ENCODE measurements around the gene KSR2. TPM values are rescaled to one million over a fixed set of nuclear protein-coding genes. Genes with fewer than 3 reads are reported as not detected.

KSR2 gene
- total RNA-seq, 1 experiment from 2014 or later = 2.0 TPM

DNA sequence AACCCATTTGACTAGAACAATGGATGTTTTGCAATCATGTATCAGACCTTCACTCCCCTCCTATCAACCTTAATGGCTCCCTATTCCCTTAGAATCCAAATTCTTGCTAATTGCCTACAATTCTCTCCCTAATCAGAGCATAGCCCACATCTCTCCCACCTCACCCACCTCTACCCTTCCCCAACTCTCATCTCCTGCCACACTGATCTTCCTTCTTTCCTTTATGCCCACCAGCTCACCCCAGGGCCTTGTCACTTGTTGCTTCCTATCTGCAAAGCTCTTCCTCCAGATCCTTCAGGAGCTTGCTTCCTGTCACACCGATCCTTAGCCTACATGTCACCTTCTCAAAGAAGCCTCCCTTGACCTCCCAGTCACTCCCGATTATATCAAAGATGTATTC is 177.8 kb downstream of the KSR2 start:
- Histone ChIP-seq H3K4me3 (no peak overlapping the region), H3K9me2 (ENCODE audit: insufficient read depth) (no peaks in the 10 kb centered on the region), H2AFZ (no peak overlapping the region), H3K27ac (no peak overlapping the region), H3K27me3 (ENCODE audit: insufficient read depth, low read depth) (0 out of 2 replicates have a peak, but pooled peaks cover 2% of the 10 kb centered on the region), H3K4me2 (no peak overlapping the region), H3K36me3 (ENCODE audit: low read depth) (no peaks in the 10 kb centered on the region), H3K79me2 (ENCODE audit: low read depth) (no peaks in the 10 kb centered on the region), H3F3A (ENCODE audit: insufficient read depth, low read depth) (no peaks in the 10 kb centered on the region; the same call in 1 of the 2 replicates), H3K9me3 (ENCODE audit: insufficient read depth, low read depth) (no peaks in the 10 kb centered on the region), H4K20me1 (ENCODE audit: insufficient read depth) (no peaks in the 10 kb centered on the region), H3K4me1 (replicated peaks; ENCODE audit: insufficient read depth) (no peaks in the 10 kb centered on the region)
- no peak for TF ChIP-seq CTCF (conservative IDR thresholded peaks at IDR 0.05)
- TF ChIP-seq EZH2 (IDR thresholded peaks at IDR 0.05; ENCODE audit: low read depth) = no peak
- intact Hi-C loops (cut with micrococcal nuclease; ENCODE audit: unreplicated experiment) = no loop called here
- no TSS peak for BruUV-seq (replicated peaks)
- CTCF ChIA-PET = no interaction called here
- POLR2A ChIA-PET (ENCODE audit: unreplicated experiment) = no interaction called here
- DNase-seq = no peak

GRCh38 chr12:117790198-117790597 is 178.6 kb downstream of the KSR2 start:
- Histone ChIP-seq H3K27me3 (ENCODE audit: insufficient read depth, low read depth) (0 out of 2 replicates have a peak, but pooled peaks cover 2% of the 10 kb centered on the region), H3K9me3 (ENCODE audit: insufficient read depth, low read depth) (no peaks in the 10 kb centered on the region), H4K20me1 (ENCODE audit: insufficient read depth) (no peaks in the 10 kb centered on the region), H3K4me3 (no peak overlapping the region), H3K27ac (no peak overlapping the region), H3K4me1 (replicated peaks; ENCODE audit: insufficient read depth) (no peaks in the 10 kb centered on the region), H2AFZ (no peak overlapping the region), H3K36me3 (ENCODE audit: low read depth) (no peaks in the 10 kb centered on the region), H3K4me2 (no peak overlapping the region), H3F3A (ENCODE audit: insufficient read depth, low read depth) (no peaks in the 10 kb centered on the region; the same call in 1 of the 2 replicates), H3K79me2 (ENCODE audit: low read depth) (no peaks in the 10 kb centered on the region), H3K9me2 (ENCODE audit: insufficient read depth) (no peaks in the 10 kb centered on the region)
- ChIA-PET CTCF (no interaction called here), POLR2A (ENCODE audit: unreplicated experiment) (no interaction called here)
- TF ChIP-seq CTCF (conservative IDR thresholded peaks at IDR 0.05) (no peak), EZH2 (IDR thresholded peaks at IDR 0.05; ENCODE audit: low read depth) (no peak)
- DNase-seq = no peak
- no TSS peak for BruUV-seq (replicated peaks)
- intact Hi-C loops (cut with micrococcal nuclease; ENCODE audit: unreplicated experiment) = no loop called here

DNA sequence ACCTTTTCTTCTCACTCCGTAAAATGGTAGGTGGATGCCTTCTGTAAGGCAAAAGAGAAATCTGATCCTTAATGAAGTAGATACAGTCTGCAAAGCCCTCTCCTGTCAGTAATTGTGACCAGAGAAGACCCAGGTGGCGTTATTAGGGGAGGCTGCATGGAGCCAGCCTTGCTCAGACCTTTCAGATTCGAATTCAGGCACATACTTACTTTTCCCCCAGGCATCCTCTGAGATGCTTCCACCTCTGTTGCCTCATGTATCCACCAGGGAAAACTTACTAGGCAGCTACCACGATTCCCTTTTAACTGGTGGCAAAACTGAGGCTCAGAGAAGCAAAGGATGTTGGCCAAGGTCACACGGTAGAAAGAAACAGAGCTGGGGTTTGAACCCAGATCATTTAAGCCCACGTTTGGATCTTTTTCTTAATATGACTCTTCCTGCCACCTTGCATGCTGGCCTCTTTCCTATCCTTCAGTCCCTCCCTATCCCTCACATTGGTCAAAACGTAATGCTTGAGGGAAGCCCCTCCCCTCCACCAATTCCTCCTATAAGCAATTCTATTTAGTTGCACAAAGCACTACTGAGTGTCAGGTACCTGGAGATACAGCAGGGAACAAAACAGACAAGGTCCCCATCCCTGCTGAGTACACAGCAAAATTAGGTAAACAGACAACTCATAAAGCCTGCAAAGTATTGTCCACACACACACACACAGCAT is 179.4 kb downstream of the KSR2 start:
- no peak overlapping the region for H3K27ac ChIP-seq
- H3K9me2 ChIP-seq (ENCODE audit: insufficient read depth) = no peaks in the 10 kb centered on the region
- POLR2A ChIA-PET (ENCODE audit: unreplicated experiment) = no interaction called here

More for the DNA sequence above, 179.4 kb downstream of the KSR2 start:
- no peak overlapping the region for H3K4me3 ChIP-seq
- H3K27me3 ChIP-seq (ENCODE audit: insufficient read depth, low read depth) = 0 out of 2 replicates have a peak, but pooled peaks cover 2% of the 10 kb centered on the region
- CTCF ChIA-PET = no interaction called here
- H2AFZ ChIP-seq = no peak overlapping the region
- no peak for DNase-seq
- no peaks in the 10 kb centered on the region for H3K4me1 ChIP-seq (replicated peaks; ENCODE audit: insufficient read depth)
- no TSS peak for BruUV-seq (replicated peaks)
- no peak overlapping the region for H3K4me2 ChIP-seq
- no peaks in the 10 kb centered on the region for H3K9me3 ChIP-seq (ENCODE audit: insufficient read depth, low read depth)
- H3K36me3 ChIP-seq (ENCODE audit: low read depth) = no peaks in the 10 kb centered on the region
- H3K79me2 ChIP-seq (ENCODE audit: low read depth) = no peaks in the 10 kb centered on the region
- no peaks in the 10 kb centered on the region; the same call in 1 of the 2 replicates for H3F3A ChIP-seq (ENCODE audit: insufficient read depth, low read depth)
- no peaks in the 10 kb centered on the region for H4K20me1 ChIP-seq (ENCODE audit: insufficient read depth)
- intact Hi-C loops (cut with micrococcal nuclease; ENCODE audit: unreplicated experiment) = no loop called here
- TF ChIP-seq EZH2 (IDR thresholded peaks at IDR 0.05; ENCODE audit: low read depth) (no peak), CTCF (conservative IDR thresholded peaks at IDR 0.05) (no peak)
